Loucy (cell line): ENCODE data around the gene REC8.

Source experiments
- H2AFZ ChIP-seq: fragments of 200-600 bp; sonication (generic); 2 replicates; pipeline ENCODE4 v1.6.0; 2016; ENCODE audit warnings: antibody characterized with exemption, mild to moderate bottlenecking, low read length, moderate library complexity
- H3F3A ChIP-seq: fragments of 200-600 bp; 2 replicates; pipeline ENCODE4 v1.6.0; 2016; ENCODE audit warnings: antibody characterized with exemption, low read depth, mild to moderate bottlenecking
- H3K27me3 ChIP-seq: fragments of 200-600 bp; sonication (generic); 2 replicates; pipeline ENCODE4 v1.6.1; 2014; ENCODE audit warnings: low read length, mild to moderate bottlenecking; ENCODE audit not compliant: insufficient read depth, poor library complexity, severe bottlenecking
- H3K36me3 ChIP-seq: fragments of 200-600 bp; sonication (generic); 2 replicates; pipeline ENCODE4 v1.6.1; 2016; ENCODE audit warnings: low read length; ENCODE audit not compliant: insufficient read depth
- H3K4me1 ChIP-seq: fragments of 200-600 bp; sonication (generic); 2 replicates; pipeline ENCODE4 v1.5.1; 2014; ENCODE audit warnings: low read length, mild to moderate bottlenecking; ENCODE audit not compliant: insufficient read depth, poor library complexity, severe bottlenecking
- H3K4me2 ChIP-seq: fragments of 200-600 bp; sonication (generic); 2 replicates; pipeline ENCODE4 v1.6.0; 2014; ENCODE audit warnings: antibody characterized with exemption, low read length, low read depth, mild to moderate bottlenecking; ENCODE audit not compliant: poor library complexity, severe bottlenecking
- H3K4me3 ChIP-seq: fragments of 200-600 bp; sonication (generic); 2 replicates; pipeline ENCODE4 v1.5.1; 2014; ENCODE audit warnings: low read length, mild to moderate bottlenecking, mixed read lengths; ENCODE audit not compliant: poor library complexity, severe bottlenecking
- H3K79me2 ChIP-seq: fragments of 200-600 bp; sonication (generic); 2 replicates; pipeline ENCODE4 v1.6.1; 2014; ENCODE audit warnings: low read length; ENCODE audit not compliant: insufficient read depth
- H3K9ac ChIP-seq: fragments of 200-600 bp; sonication (generic); 2 replicates; pipeline ENCODE4 v1.6.0; 2014; ENCODE audit warnings: mild to moderate bottlenecking, low read depth, low read length, moderate library complexity; ENCODE audit not compliant: poor library complexity, severe bottlenecking
- H3K9me2 ChIP-seq: fragments of 200-600 bp; sonication (generic); replicated peaks from 2 replicates; pipeline ENCODE4 v1.6.1; 2016; ENCODE audit warnings: low read depth, low read length, mixed read lengths
- H3K9me3 ChIP-seq: fragments of 200-600 bp; sonication (generic); 2 replicates; pipeline ENCODE4 v1.6.1; 2014; ENCODE audit warnings: mild to moderate bottlenecking, antibody characterized with exemption, low read length, low read depth; ENCODE audit not compliant: insufficient read depth
- H4K20me1 ChIP-seq: fragments of 200-600 bp; sonication (generic); 2 replicates; pipeline ENCODE4 v1.6.0; 2014; ENCODE audit warnings: antibody characterized with exemption, low read length, mild to moderate bottlenecking; ENCODE audit not compliant: insufficient read depth, poor library complexity, severe bottlenecking
- EZH2phosphoT487 ChIP-seq: fragments of 200-600 bp; IDR thresholded peaks from 2 replicates; pipeline ENCODE4 v1.6.1; 2018; ENCODE audit warnings: antibody characterized with exemption, mild to moderate bottlenecking, moderate library complexity, borderline replicate concordance
- TF ChIP-seq, protein P1 (sequence below): fragments of 200-600 bp; sonication (generic); conservative IDR thresholded peaks from 2 replicates; pipeline ENCODE4 v1.5.1; 2014; ENCODE audit warnings: mild to moderate bottlenecking, antibody characterized with exemption, low read length

The REC8 gene

DNA sequence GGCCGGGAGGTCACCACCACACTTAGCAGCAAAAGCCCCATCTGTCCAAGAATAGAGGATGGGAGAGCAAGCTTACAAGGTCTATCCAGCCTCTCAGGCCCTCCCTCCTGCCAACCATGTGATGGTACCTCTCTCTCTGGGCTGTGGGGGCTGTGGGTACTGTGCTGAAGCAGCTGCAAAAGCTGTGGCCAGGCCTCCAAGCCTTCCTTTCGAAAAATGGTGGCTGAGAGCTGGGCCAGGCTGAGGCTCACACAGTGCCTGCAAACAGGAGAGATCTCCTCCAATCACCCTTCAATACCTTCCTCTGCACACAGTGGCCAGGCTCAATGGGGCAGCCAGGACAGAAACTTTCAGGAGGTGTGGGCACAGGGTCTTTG, 15.6 kb downstream of the REC8 start:
- no peaks in the 10 kb centered on the region; the same call in 1 of the 2 replicates for H3K36me3 ChIP-seq
- peak overlapping the region; percentile 70 for H3K9ac ChIP-seq
- H3K4me1 ChIP-seq, result peaks cover 11% of the 10 kb centered on the region

DNA sequence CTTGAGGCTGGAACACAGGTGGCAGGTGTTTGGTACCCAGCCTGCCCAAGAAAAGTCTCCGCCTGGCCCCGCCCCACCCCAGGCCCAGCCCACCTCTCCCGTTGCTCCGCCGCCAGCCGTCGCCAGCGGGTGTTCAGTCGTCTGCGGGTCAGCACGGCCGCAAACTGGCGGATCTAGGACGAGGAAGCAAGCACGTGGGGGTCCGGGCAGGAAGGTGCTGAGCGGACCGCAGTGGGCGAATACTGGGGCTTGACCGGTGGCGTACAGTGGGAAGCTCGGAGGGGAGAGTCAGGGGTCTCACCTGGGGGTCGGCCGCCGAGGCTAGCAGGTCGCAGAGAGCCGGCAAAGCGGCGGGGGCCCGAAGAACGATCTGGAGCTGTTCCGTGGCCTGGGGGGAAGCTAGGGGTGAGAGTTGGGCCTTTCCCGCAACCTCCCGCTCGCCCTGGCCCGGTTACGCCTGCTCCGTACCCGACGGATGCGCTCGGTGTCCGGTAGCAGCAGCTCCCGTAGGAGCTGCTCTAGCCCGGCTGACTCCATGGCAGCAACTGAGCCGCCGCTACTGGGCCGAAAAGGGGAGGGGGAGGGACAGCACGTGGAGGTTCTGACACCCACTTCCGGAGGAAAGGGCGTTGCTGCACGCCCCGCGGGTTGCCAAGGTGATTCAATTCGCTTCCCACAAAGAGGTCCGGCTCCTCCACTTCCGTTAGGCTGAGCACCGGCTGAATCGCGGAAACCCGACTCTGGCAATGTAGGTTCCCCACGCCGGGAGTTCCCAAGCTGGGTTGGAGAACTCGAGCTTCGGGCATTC, 16.6 kb downstream of the REC8 start, which contains the start of gene IPO4:
IPO4 (minus strand) TSS at position 566 of the 808 bp plus-strand sequence; CDS start at position 537, 29 bp downstream.
- Histone ChIP-seq H3K9me2 (no peaks in the 10 kb centered on the region), H2AFZ (peak within 1 kb of the TSS; percentile 62), H3K4me2 (peak within 1 kb of the TSS; percentile 84), H3K4me1 (peaks cover 11% of the 10 kb centered on the region), H3K9ac (peak within 1 kb of the TSS; percentile 70), H4K20me1 (no peaks in the 10 kb centered on the region), H3K27me3 (no peaks in the 10 kb centered on the region), H3K9me3 (no peaks in the 10 kb centered on the region), H3K4me3 (peak within 1 kb of the TSS; percentile 80), H3F3A (no peaks in the 10 kb centered on the region), H3K36me3 (no peaks in the 10 kb centered on the region; the same call in 1 of the 2 replicates), H3K79me2 (peaks cover 17% of the 10 kb centered on the region; the same call in 1 of the 2 replicates)
- no peak for TF ChIP-seq EZH2phosphoT487
- TF ChIP-seq, protein P1, sequence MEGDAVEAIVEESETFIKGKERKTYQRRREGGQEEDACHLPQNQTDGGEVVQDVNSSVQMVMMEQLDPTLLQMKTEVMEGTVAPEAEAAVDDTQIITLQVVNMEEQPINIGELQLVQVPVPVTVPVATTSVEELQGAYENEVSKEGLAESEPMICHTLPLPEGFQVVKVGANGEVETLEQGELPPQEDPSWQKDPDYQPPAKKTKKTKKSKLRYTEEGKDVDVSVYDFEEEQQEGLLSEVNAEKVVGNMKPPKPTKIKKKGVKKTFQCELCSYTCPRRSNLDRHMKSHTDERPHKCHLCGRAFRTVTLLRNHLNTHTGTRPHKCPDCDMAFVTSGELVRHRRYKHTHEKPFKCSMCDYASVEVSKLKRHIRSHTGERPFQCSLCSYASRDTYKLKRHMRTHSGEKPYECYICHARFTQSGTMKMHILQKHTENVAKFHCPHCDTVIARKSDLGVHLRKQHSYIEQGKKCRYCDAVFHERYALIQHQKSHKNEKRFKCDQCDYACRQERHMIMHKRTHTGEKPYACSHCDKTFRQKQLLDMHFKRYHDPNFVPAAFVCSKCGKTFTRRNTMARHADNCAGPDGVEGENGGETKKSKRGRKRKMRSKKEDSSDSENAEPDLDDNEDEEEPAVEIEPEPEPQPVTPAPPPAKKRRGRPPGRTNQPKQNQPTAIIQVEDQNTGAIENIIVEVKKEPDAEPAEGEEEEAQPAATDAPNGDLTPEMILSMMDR, result no peak

More for the DNA sequence above, 15.6 kb downstream of the REC8 start:
- H3F3A ChIP-seq, result no peaks in the 10 kb centered on the region
- H3K9me3 ChIP-seq, result no peaks in the 10 kb centered on the region
- peak overlapping the region; percentile 80 for H3K4me3 ChIP-seq
- peaks cover 11% of the 10 kb centered on the region; the same call in 1 of the 2 replicates for H3K79me2 ChIP-seq
- H3K4me2 ChIP-seq, result peak overlapping the region; percentile 84
- TF ChIP-seq, protein P1, result no peak
- TF ChIP-seq EZH2phosphoT487, result no peak
- H3K9me2 ChIP-seq, result no peaks in the 10 kb centered on the region
- no peaks in the 10 kb centered on the region for H3K27me3 ChIP-seq
- H4K20me1 ChIP-seq, result no peaks in the 10 kb centered on the region
- no peak overlapping the region for H2AFZ ChIP-seq

DNA sequence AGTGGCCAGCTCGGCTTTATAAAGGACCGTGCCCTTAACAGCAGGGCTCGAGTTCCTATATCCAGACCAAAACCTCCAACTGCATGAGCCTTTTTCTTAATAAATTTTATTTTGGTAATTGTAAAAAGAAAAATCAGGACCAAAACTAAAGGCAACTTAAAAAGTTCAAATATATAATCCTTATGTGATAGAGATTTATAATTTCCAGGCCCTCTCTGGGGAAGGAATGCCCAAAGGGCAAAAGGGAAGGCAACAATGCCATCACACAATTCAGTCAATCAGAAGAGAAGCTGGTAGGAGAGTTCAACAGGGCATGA, 17.1 kb downstream of the REC8 start:
- Histone ChIP-seq H3K79me2 (peaks cover 19% of the 10 kb centered on the region; the same call in 1 of the 2 replicates), H3K36me3 (no peaks in the 10 kb centered on the region; the same call in 1 of the 2 replicates), H3K9me2 (no peaks in the 10 kb centered on the region), H3K4me2 (peak overlapping the region; percentile 84), H3K27me3 (no peaks in the 10 kb centered on the region), H3K9ac (peak overlapping the region; percentile 70), H3K4me1 (peaks cover 13% of the 10 kb centered on the region), H3F3A (no peaks in the 10 kb centered on the region), H4K20me1 (no peaks in the 10 kb centered on the region), H3K4me3 (peak overlapping the region; percentile 80), H2AFZ (peak overlapping the region; percentile 26; the same call in 1 of the 2 replicates), H3K9me3 (no peaks in the 10 kb centered on the region)
- TF ChIP-seq, protein P1, result no peak
- TF ChIP-seq EZH2phosphoT487, result no peak
